ENCODE results near the gene BTN2A1. TPM values are rescaled to one million over a fixed set of nuclear protein-coding genes. Genes with fewer than 3 reads are reported as not detected.

Gene BTN2A1
- total RNA-seq, 1 donor from 2014 or later = 29.2 TPM

DNA sequence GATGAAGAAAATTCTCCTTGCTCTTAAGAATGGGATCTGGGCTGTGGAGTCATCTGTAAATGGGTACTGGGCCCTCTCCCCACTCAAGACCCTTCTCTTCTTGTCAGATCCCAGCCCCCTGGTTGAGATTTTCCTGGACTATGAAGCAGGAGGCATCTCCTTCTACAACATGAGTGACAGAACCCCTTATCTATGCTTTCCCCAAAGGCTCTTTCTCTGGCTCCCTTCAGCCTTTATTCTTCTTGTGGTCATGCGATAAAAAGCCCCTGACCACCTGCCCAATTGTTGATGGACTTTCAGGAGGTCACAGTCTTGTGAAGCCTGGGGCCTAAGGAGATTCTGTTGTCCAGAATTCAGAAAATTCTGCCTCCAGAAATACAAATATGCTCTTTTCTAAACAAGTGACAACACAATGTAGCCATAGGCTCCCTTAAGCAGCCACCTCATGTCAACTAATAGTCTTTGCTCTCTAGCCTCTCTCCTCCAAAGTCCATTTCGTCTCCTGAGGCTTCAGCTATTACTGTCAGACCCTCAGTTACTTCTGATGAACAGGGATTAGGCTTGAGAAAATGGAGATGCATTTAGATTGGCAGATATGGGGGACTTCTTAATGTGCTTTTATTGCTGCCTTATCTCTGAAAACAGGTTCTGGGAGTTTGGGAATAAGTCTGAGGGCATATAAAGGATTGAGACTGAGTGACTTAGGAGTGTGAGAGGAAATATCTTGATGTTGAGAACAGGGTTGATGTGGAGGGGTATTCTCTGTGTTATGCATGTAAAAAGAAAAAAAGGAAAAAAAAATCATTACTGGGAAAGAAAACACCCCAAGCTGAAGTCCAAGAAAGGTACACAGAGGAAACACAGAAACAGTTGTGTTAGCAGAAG lies 20.6 kb downstream of the BTN2A1 start:
- Mint-ChIP-seq H3K27me3 (ENCODE audit: low read depth) (no peaks in the 10 kb centered on the region), H3K36me3 (peaks cover 3% of the 10 kb centered on the region), H3K27ac (no peak overlapping the region), H3K9me3 (peaks cover 4% of the 10 kb centered on the region), H3K4me3 (no peak overlapping the region), H3K4me1 (peaks cover 40% of the 10 kb centered on the region)
- no peak for DNase-seq (ENCODE audit: low spot score in 2 of 2, unreplicated experiment in 2 of 2)
- TF ChIP-seq, protein P1, sequence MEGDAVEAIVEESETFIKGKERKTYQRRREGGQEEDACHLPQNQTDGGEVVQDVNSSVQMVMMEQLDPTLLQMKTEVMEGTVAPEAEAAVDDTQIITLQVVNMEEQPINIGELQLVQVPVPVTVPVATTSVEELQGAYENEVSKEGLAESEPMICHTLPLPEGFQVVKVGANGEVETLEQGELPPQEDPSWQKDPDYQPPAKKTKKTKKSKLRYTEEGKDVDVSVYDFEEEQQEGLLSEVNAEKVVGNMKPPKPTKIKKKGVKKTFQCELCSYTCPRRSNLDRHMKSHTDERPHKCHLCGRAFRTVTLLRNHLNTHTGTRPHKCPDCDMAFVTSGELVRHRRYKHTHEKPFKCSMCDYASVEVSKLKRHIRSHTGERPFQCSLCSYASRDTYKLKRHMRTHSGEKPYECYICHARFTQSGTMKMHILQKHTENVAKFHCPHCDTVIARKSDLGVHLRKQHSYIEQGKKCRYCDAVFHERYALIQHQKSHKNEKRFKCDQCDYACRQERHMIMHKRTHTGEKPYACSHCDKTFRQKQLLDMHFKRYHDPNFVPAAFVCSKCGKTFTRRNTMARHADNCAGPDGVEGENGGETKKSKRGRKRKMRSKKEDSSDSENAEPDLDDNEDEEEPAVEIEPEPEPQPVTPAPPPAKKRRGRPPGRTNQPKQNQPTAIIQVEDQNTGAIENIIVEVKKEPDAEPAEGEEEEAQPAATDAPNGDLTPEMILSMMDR (IDR thresholded peaks at IDR 0.05; ENCODE audit: unreplicated experiment) = no peak

DNA sequence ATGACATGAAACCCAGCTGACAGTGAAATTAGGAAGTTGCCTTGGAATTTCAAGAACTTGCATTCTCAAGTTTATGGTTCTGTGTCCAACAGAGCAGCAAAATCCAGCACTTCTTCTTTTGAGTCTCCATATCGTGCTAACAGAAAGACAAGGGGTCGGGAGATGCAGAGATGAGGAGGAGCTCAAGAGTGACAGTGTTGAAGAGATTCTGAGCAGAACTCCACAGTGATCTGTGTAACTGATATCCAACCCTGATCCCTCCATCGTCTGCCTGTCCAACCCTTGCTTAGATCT lies 21.2 kb downstream of the BTN2A1 start:
- peaks cover 4% of the 10 kb centered on the region for H3K9me3 Mint-ChIP-seq
- peaks cover 38% of the 10 kb centered on the region for H3K4me1 Mint-ChIP-seq
- no peak for DNase-seq (ENCODE audit: low spot score in 2 of 2, unreplicated experiment in 2 of 2)
- TF ChIP-seq, protein P1 (IDR thresholded peaks at IDR 0.05; ENCODE audit: unreplicated experiment) = no peak
- no peaks in the 10 kb centered on the region for H3K27me3 Mint-ChIP-seq (ENCODE audit: low read depth)
- no peak overlapping the region for H3K4me3 Mint-ChIP-seq
- H3K36me3 Mint-ChIP-seq = no peaks in the 10 kb centered on the region
- no peak overlapping the region for H3K27ac Mint-ChIP-seq

DNA sequence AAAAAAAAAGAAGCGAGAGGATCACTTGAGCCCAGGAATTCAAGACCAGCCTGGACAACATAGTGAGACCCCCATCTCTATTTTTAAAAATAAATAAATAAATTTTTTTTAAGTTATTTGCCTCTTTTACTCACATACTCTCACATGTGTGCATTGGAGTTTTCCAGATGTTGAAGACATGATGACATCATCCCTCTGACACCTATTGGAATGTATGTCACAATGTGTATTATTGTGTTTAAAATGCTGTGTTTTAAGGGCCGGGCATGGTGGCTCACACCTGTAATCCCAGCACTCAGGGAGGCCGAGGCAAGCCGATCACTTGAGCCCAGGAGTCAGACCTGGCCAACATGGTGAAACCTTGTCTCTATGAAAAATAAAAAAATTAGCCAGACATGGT lies 24.6 kb downstream of the BTN2A1 start:
- no peaks in the 10 kb centered on the region for H3K27me3 Mint-ChIP-seq (ENCODE audit: low read depth)
- no peaks in the 10 kb centered on the region for H3K36me3 Mint-ChIP-seq
- H3K9me3 Mint-ChIP-seq = peaks cover 11% of the 10 kb centered on the region
- no peak overlapping the region for H3K27ac Mint-ChIP-seq
- H3K4me1 Mint-ChIP-seq = peaks cover 16% of the 10 kb centered on the region
- DNase-seq (ENCODE audit: low spot score in 2 of 2, unreplicated experiment in 2 of 2) = no peak
- no peak overlapping the region for H3K4me3 Mint-ChIP-seq
- TF ChIP-seq, protein P1 (IDR thresholded peaks at IDR 0.05; ENCODE audit: unreplicated experiment) = no peak

DNA sequence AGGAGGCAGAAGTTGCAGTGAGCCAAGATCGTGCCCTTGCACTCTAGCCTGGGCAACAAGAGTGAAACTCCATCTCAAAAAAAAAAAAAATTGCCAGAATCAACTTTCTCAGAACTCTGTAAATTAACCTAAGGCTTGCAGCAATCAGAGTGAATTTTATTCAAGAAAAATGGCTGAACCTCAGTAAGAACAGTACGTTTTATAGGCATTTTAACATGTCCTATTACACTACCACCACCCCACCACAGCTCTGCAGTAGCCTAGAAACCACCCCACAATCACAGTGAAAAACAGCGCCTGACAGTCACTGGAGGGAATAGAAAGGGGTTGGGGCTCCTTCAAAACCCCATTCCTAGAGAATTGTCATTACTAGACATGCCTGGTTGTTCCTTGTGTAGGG lies 26.0 kb downstream of the BTN2A1 start:
- TF ChIP-seq, protein P1 (IDR thresholded peaks at IDR 0.05; ENCODE audit: unreplicated experiment) = no peak
- peaks cover 5% of the 10 kb centered on the region for H3K27me3 Mint-ChIP-seq (ENCODE audit: low read depth)
- no peak overlapping the region for H3K27ac Mint-ChIP-seq
- no peak for DNase-seq (ENCODE audit: low spot score in 2 of 2, unreplicated experiment in 2 of 2)
- H3K9me3 Mint-ChIP-seq = peaks cover 18% of the 10 kb centered on the region
- no peak overlapping the region for H3K4me3 Mint-ChIP-seq
- H3K4me1 Mint-ChIP-seq = peaks cover 7% of the 10 kb centered on the region
- peaks cover 6% of the 10 kb centered on the region for H3K36me3 Mint-ChIP-seq

DNA sequence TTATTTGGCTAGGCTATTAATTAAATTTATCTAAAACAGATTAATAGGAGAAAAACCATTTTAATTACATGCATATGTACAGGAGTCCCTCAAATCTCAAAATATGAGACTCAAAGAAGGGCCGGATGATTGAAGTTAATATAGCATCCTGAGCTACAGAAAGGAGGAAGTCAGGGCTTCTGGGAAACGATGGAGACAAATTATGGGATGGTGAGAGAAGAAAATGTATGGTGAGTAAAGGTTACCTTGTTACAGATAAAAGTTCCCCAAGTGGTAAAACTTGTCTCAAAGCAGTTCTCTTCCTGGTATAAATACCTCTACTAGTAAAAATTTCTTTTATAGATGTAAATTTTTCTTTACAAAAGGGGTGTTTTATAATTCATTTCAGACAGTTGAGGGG lies 26.4 kb downstream of the BTN2A1 start:
- Mint-ChIP-seq H3K4me1 (peaks cover 3% of the 10 kb centered on the region), H3K27me3 (ENCODE audit: low read depth) (peaks cover 5% of the 10 kb centered on the region), H3K36me3 (peaks cover 6% of the 10 kb centered on the region), H3K9me3 (peaks cover 18% of the 10 kb centered on the region), H3K27ac (no peak overlapping the region), H3K4me3 (no peak overlapping the region)
- TF ChIP-seq, protein P1 (IDR thresholded peaks at IDR 0.05; ENCODE audit: unreplicated experiment) = no peak
- DNase-seq (ENCODE audit: low spot score in 2 of 2, unreplicated experiment in 2 of 2) = no peak

Measured in mesothelial cell of epicardium (in vitro differentiated cells).